ENCODE data around the gene TMEM129.

DNA sequence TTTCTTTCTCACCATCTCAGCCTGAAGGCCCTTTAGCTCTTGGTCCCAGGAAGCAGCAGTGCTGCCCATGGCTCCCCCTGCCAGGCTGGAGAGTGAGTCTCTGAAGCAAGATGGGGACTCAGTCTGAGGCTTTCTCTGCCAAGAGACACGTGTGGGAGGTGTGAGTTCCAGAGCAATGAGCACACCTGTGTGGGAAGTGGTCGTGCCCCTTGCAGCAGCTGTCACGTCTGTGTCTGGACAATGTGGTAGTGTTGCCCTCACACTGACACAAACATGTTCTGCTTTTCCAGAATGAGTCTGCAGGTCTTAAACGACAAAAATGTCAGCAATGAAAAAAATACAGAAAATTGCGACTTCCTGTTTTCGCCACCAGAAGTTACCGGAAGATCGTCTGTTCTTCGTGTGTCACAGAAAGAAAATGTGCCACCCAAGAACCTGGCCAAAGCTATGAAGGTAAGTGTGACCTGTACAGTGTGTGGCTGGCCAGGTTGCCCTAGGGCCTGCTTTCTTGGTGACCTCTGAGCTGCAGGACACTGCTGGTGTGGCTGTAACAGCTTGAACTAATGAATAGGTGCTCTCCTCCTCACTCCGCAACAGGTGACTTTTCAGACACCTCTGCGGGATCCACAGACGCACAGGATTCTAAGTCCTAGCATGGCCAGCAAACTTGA, 2.1 kb upstream of the TMEM129 start:
- TF ChIP-seq POLR2A (IDR thresholded peaks at IDR 0.05; ENCODE audit: low read depth, low read length) (no peak), POLR2AphosphoS5 (IDR thresholded peaks at IDR 0.05; ENCODE audit: low read depth, low read length) (no peak; the same call in 1 of the 2 replicates)

Measured in GM12892 (cell line).